Liver (tissue), 9 donors: ENCODE measurements around the gene SPOP. TPM values are rescaled to one million over a fixed set of nuclear protein-coding genes. Genes with fewer than 3 reads are reported as not detected.

ENCODE experiments used
- DNase-seq: peaks from one replicate; pipeline ENCODE4 v3.0.0-alpha.2; 2017; ENCODE audit warnings: low spot score
- H3K27ac ChIP-seq, 2 donors: one replicate each; pipeline ENCODE4 v1.7.0; 2013; ENCODE audit warnings: inconsistent platforms in 2 of 2, low read length in 2 of 2, control low read depth in 1 of 2, low read depth in 1 of 2, mild to moderate bottlenecking in 1 of 2
- H3K27me3 ChIP-seq, 4 donors: one replicate each; pipeline versions ENCODE4 v1.6.1 to v1.7.0; 2013; ENCODE audit warnings: low read length in 3 of 4, inconsistent platforms in 1 of 4, mild to moderate bottlenecking in 1 of 4, moderate library complexity in 1 of 4; ENCODE audit not compliant: control insufficient read depth in 4 of 4, insufficient read depth in 4 of 4
- H3K36me3 ChIP-seq, 4 donors: one replicate each; pipeline versions ENCODE4 v1.6.1 to v1.7.0; 2013; ENCODE audit warnings: low read length in 3 of 4, mild to moderate bottlenecking in 3 of 4, low read depth in 1 of 4, moderate library complexity in 1 of 4; ENCODE audit not compliant: control insufficient read depth in 4 of 4, insufficient read depth in 3 of 4
- H3K4me1 ChIP-seq, 4 donors: one replicate each; pipeline versions ENCODE4 v1.6.1 to v1.7.0; 2013; ENCODE audit warnings: low read length in 3 of 4, mild to moderate bottlenecking in 3 of 4, moderate library complexity in 1 of 4; ENCODE audit not compliant: control insufficient read depth in 4 of 4, insufficient read depth in 4 of 4
- H3K4me3 ChIP-seq, 3 donors: one replicate each; pipeline versions ENCODE4 v1.6.1 to v1.7.0; 2013; ENCODE audit warnings: low read length in 3 of 3, control low read depth in 1 of 3, low read depth in 1 of 3, mild to moderate bottlenecking in 1 of 3
- H3K9ac ChIP-seq, 2 donors: one replicate each; pipeline ENCODE4 v1.7.0; 2013; ENCODE audit warnings: low read length in 2 of 2, mild to moderate bottlenecking in 2 of 2, moderate library complexity in 2 of 2, control low read depth in 1 of 2, low read depth in 1 of 2
- H3K9me3 ChIP-seq, 4 donors: one replicate each; pipeline versions ENCODE4 v1.6.1 to v1.7.0; 2013; ENCODE audit warnings: low read length in 3 of 4; ENCODE audit not compliant: control insufficient read depth in 4 of 4
- ATF3 ChIP-seq: IDR thresholded peaks from 2 replicates; pipeline ENCODE4 v1.6.1; 2016; ENCODE audit warnings: antibody characterized with exemption
- EGR1 ChIP-seq, 2 donors: IDR thresholded peaks; 2 replicates each; pipeline ENCODE4 v1.6.1; 2016 to 2018; ENCODE audit warnings: antibody characterized with exemption in 2 of 2, low read depth in 2 of 2
- FOXA1 ChIP-seq: IDR thresholded peaks from 2 replicates; pipeline ENCODE4 v1.6.1; 2016; ENCODE audit warnings: antibody characterized with exemption
- FOXA2 ChIP-seq: IDR thresholded peaks from 2 replicates; pipeline ENCODE4 v1.6.1; 2016; ENCODE audit warnings: antibody characterized with exemption
- HNF4A ChIP-seq, 2 donors: conservative IDR thresholded peaks; 2 replicates each; pipeline ENCODE4 v1.6.1; 2016; ENCODE audit warnings: antibody characterized with exemption in 2 of 2, mild to moderate bottlenecking in 2 of 2
- MAX ChIP-seq: IDR thresholded peaks from 2 replicates; pipeline ENCODE4 v1.6.1; 2016; ENCODE audit warnings: antibody characterized with exemption
- NR2F2 ChIP-seq: IDR thresholded peaks from 2 replicates; pipeline ENCODE4 v1.6.1; 2016; ENCODE audit warnings: antibody characterized with exemption
- RAD21 ChIP-seq, 2 donors: IDR thresholded peaks; 2 replicates each; pipeline ENCODE4 v1.6.1; 2016; ENCODE audit warnings: antibody characterized with exemption in 2 of 2, mild to moderate bottlenecking in 2 of 2
- REST ChIP-seq: IDR thresholded peaks from 2 replicates; pipeline ENCODE4 v1.6.1; 2016; ENCODE audit warnings: antibody characterized with exemption, mild to moderate bottlenecking
- RXRA ChIP-seq, 2 donors: IDR thresholded peaks; 2 replicates each; pipeline ENCODE4 v1.6.1; 2017 to 2018; ENCODE audit warnings: antibody characterized with exemption in 2 of 2, mild to moderate bottlenecking in 1 of 2
- SP1 ChIP-seq: IDR thresholded peaks from 2 replicates; pipeline ENCODE4 v1.6.1; 2018; ENCODE audit warnings: antibody characterized with exemption, mild to moderate bottlenecking
- TAF1 ChIP-seq: conservative IDR thresholded peaks from 2 replicates; pipeline ENCODE4 v1.6.1; 2016; ENCODE audit warnings: antibody characterized with exemption, mild to moderate bottlenecking
- WGBS: extraction: QIAGEN DNeasy Blood & Tissue Kit; methylation state at CpG from one replicate; pipeline ENCODE4 v1.1.7; 2013; 5-methylcytosine and 5-hydroxymethylcytosine counted together
- polyA plus RNA-seq, 2 donors: library from polyadenylated mRNA; stranded (reverse) in 1 of 2; unstranded in 1 of 2; fragments of 200-250 nt in 1 of 2; fragments of >200 nt in 1 of 2; fragmentation: Nextera tagmentation in 1 of 2; extraction: Ambion mirVana in 1 of 2; gene quantifications; one replicate each; pipeline versions ENCODE4 v1.2.1 to v1.2.3, GENCODE V29; 2013 to 2015
- total RNA-seq, 2 donors: library from RNA; depleted of rRNA; stranded (reverse); fragments of >200 nt; gene quantifications; one replicate each; pipeline ENCODE4 v1.2.3, GENCODE V29; 2014
- donor health status: healthy.
- donor health status: healthy.
- donor health status: healthy.
- donor health status: healthy.
- donor health status: healthy.

The SPOP gene
- total and polyA plus RNA-seq, 4 donors: 21.6 to 50.8 (median 42.4) TPM

- TF ChIP-seq REST (no peak), RAD21 (IDR thresholded peaks at IDR 0.05) (no peak), FOXA1 (no peak), FOXA2 (no peak), NR2F2 (no peak), EGR1 (IDR thresholded peaks at IDR 0.05; ENCODE audit: low read depth in 2 of 2) (no peak), SP1 (no peak)
Measured at GRCh38 chr17:49632201-49632600, 45.7 kb downstream of the SPOP start (continued).

GRCh38 chr17:49631496-49631895 lies 46.4 kb downstream of the SPOP start:
- no peak for DNase-seq
- no peak overlapping the region for H3K27ac ChIP-seq

GRCh38 chr17:49630113-49630900 lies 47.6 kb downstream of the SPOP start:
- no peak for DNase-seq
- Histone ChIP-seq H3K27me3 (no peaks in the 10 kb centered on the region), H3K36me3 (peaks cover 0 to 3% (median 0%) of the 10 kb centered on the region in 4 donors), H3K9me3 (no peaks in the 10 kb centered on the region), H3K9ac (no peak overlapping the region), H3K4me1 (peaks cover 10 to 57% (median 47%) of the 10 kb centered on the region in 4 donors), H3K27ac (no peak overlapping the region), H3K4me3 (no peak overlapping the region)
- 61% methylated on average over 6 of the region's 6 CpGs for WGBS
- TF ChIP-seq HNF4A (conservative IDR thresholded peaks at IDR 0.05): no peak

More at GRCh38 chr17:49631496-49631895, 46.4 kb downstream of the SPOP start:
- no peak overlapping the region for H3K9ac ChIP-seq
- H3K27me3 ChIP-seq: no peaks in the 10 kb centered on the region
- peaks cover 10 to 57% (median 47%) of the 10 kb centered on the region in 4 donors for H3K4me1 ChIP-seq
- no peak for TF ChIP-seq ATF3
- no peak for TF ChIP-seq NR2F2
- no peak for TF ChIP-seq FOXA1
- TF ChIP-seq MAX: no peak
- TF ChIP-seq RXRA (IDR thresholded peaks at IDR 0.05): no peak
- TF ChIP-seq FOXA2: no peak
- TF ChIP-seq RAD21 (IDR thresholded peaks at IDR 0.05): no peak
- H3K4me3 ChIP-seq: no peak overlapping the region
- no peaks in the 10 kb centered on the region for H3K36me3 ChIP-seq
- WGBS: 99% methylated on average over 1 of the region's 1 CpG
- H3K9me3 ChIP-seq: no peaks in the 10 kb centered on the region

GRCh38 chr17:49629447-49629846 lies 48.5 kb downstream of the SPOP start:
- H3K27me3 ChIP-seq: no peaks in the 10 kb centered on the region
- TF ChIP-seq RAD21 (IDR thresholded peaks at IDR 0.05): no peak
- no peak for TF ChIP-seq TAF1
- TF ChIP-seq RXRA (IDR thresholded peaks at IDR 0.05): peak in 1 of 2 donors; percentile 22
- peak; percentile 22 to 34 for TF ChIP-seq HNF4A (conservative IDR thresholded peaks at IDR 0.05)
- no peaks in the 10 kb centered on the region for H3K9me3 ChIP-seq
- H3K9ac ChIP-seq: no peak overlapping the region
- H3K27ac ChIP-seq: no peak overlapping the region
- H3K36me3 ChIP-seq: peaks cover 0 to 3% (median 0%) of the 10 kb centered on the region in 4 donors
- no peak overlapping the region for H3K4me3 ChIP-seq
- no peak for DNase-seq
- H3K4me1 ChIP-seq: peaks cover 9 to 54% (median 44%) of the 10 kb centered on the region in 4 donors
